Esophagus mucosa (tissue), 1 donor: ENCODE data around the gene SPAG7. TPM values are rescaled to one million over a fixed set of nuclear protein-coding genes. Genes with fewer than 3 reads are reported as not detected.

Source experiments
- ATAC-seq: fragments of 200-7000 bp; cut with Tn5 transposase; one replicate; pipeline ENCODE4 v1.9.1; 2020
- total RNA-seq: library from RNA; stranded (reverse); gene quantifications from one replicate; pipeline ENCODE4 v1.2.4, GENCODE V29; 2023
- donor health status: DM: yes; HTN: yes; CAD: no.

Gene SPAG7
- 65.7 TPM for total RNA-seq

- ATAC-seq = peak; percentile 85
These were observed at the start of gene SPAG7 for GRCh38 chr17:4967539-4968485. Gene SPAG7 (minus strand): TSS chr17:4967817. CDS start chr17:4967804, 13 bp downstream.

- ATAC-seq = peak; percentile 7
These were observed 46.7 kb upstream of the SPAG7 start for GRCh38 chr17:5014357-5014756.

GRCh38 chr17:5011928-5012327 is 44.3 kb upstream of the SPAG7 start:
- peak; percentile 71 for ATAC-seq

GRCh38 chr17:5003214-5003867 is 35.7 kb upstream of the SPAG7 start:
- no peak for ATAC-seq

- ATAC-seq = no peak
These were observed 34.6 kb upstream of the SPAG7 start for GRCh38 chr17:5002121-5002788.

- ATAC-seq = no peak
These were observed 32.6 kb upstream of the SPAG7 start for GRCh38 chr17:5000237-5000639.

GRCh38 chr17:4999430-5000093 is 31.9 kb upstream of the SPAG7 start:
- ATAC-seq = no peak

- peak; percentile 60 for ATAC-seq
These were observed 31.3 kb upstream of the SPAG7 start for GRCh38 chr17:4998732-4999429.

- ATAC-seq = peak; percentile 4
These were observed 30.6 kb upstream of the SPAG7 start for GRCh38 chr17:4998027-4998731.

GRCh38 chr17:4997302-4998026 is 29.8 kb upstream of the SPAG7 start, which contains the start of the genes INCA1 and KIF1C:
Gene INCA1 (minus strand): TSS chr17:4997522. CDS start chr17:4994437, 3,085 bp downstream.
Gene KIF1C (plus strand): TSS chr17:4997950. CDS start chr17:5000247, 2,297 bp downstream.
- ATAC-seq = peak; percentile 92

GRCh38 chr17:4994081-4994595 is 26.5 kb upstream of the SPAG7 start:
- no peak for ATAC-seq

- no peak for ATAC-seq
These were observed 20.4 kb upstream of the SPAG7 start for GRCh38 chr17:4987767-4988567.

GRCh38 chr17:4986951-4987766 is 19.5 kb upstream of the SPAG7 start, which contains the start of gene CAMTA2:
Gene CAMTA2 (minus strand): TSS chr17:4987675. CDS start chr17:4986222, 1,453 bp downstream.
- peak; percentile 80 for ATAC-seq

- ATAC-seq = peak; percentile 20
These were observed 18.8 kb upstream of the SPAG7 start for GRCh38 chr17:4986403-4986802.

- no peak for ATAC-seq
These were observed 14.7 kb upstream of the SPAG7 start for GRCh38 chr17:4982305-4982704.

- peak; percentile 51 for ATAC-seq
These were observed 13.1 kb upstream of the SPAG7 start for GRCh38 chr17:4980644-4981216.

- ATAC-seq = no peak
These were observed 11.1 kb upstream of the SPAG7 start for GRCh38 chr17:4978726-4979125.
